H1 (cell line): Measurements from ENCODE around the gene PCDH9. TPM values are rescaled to one million over a fixed set of nuclear protein-coding genes. Genes with fewer than 3 reads are reported as not detected.

Experiments
- CTCF ChIA-PET: fragments of 300-600 bp; sonication (Branson Sonifier 250); formaldehyde crosslinking; loops from one replicate; lab custom pipeline; 2021; ENCODE audit not compliant: partially characterized antibody; lab: Charles Lee
- POLR2A ChIA-PET: fragments of 300-600 bp; sonication (Branson Sonifier 250); formaldehyde crosslinking; loops from one replicate; lab custom pipeline; 2021; ENCODE audit warnings: inconsistent platforms; ENCODE audit not compliant: partially characterized antibody; lab: Charles Lee
- DNase-seq, 2 experiments: peaks; one replicate each; pipeline versions ENCODE4 v3.0.0 to v3.0.0-alpha.2; 2010 to 2022; ENCODE audit warnings: low spot score in 2 of 2, low read depth in 1 of 2, mixed read lengths in 1 of 2
- FAIRE-seq: peaks from 2 replicates; lab custom pipeline; 2011; peaks lifted over from hg19 to GRCh38; lab: Jason Lieb, UNC
- H2AFZ ChIP-seq: 2 replicates; pipeline ENCODE4 v1.8.1; 2012; ENCODE audit warnings: low read length, inconsistent platforms
- H2AK5ac ChIP-seq: 2 replicates; pipeline ENCODE4 v1.6.1; 2013; ENCODE audit warnings: low read depth, low read length
- H2BK120ac ChIP-seq: replicated peaks from 2 replicates; pipeline ENCODE3; 2013; ENCODE audit warnings: low read depth, low read length, inconsistent platforms
- H2BK12ac ChIP-seq: 2 replicates; pipeline ENCODE4 v1.6.1; 2013; ENCODE audit warnings: low read depth, low read length
- H2BK15ac ChIP-seq: 2 replicates; pipeline ENCODE4 v1.6.1; 2013; ENCODE audit warnings: low read length
- H2BK20ac ChIP-seq: 2 replicates; pipeline ENCODE4 v1.6.1; 2013; ENCODE audit warnings: low read length
- H2BK5ac ChIP-seq: 2 replicates; pipeline ENCODE4 v1.6.1; 2013; ENCODE audit warnings: low read depth, low read length
- H3K14ac ChIP-seq: 2 replicates; pipeline ENCODE4 v1.6.1; 2013; ENCODE audit warnings: inconsistent platforms; ENCODE audit not compliant: insufficient read length
- H3K18ac ChIP-seq: 2 replicates; pipeline ENCODE4 v1.6.1; 2013; ENCODE audit warnings: low read length; ENCODE audit errors: extremely low read depth
- H3K23ac ChIP-seq: 2 replicates; pipeline ENCODE4 v1.6.1; 2013; ENCODE audit warnings: inconsistent platforms; ENCODE audit not compliant: insufficient read length
- H3K23me2 ChIP-seq: 2 replicates; pipeline ENCODE4 v1.6.1; 2013; ENCODE audit warnings: low read depth, low read length
- H3K27ac ChIP-seq: 2 replicates; pipeline ENCODE4 v1.6.1; 2011; ENCODE audit warnings: low read depth, low read length, inconsistent platforms
- H3K27me3 ChIP-seq, 4 experiments: replicated peaks in 1 of 4; 1 replicate in 1 of 4; 2 replicates in 3 of 4; pipeline versions ENCODE4 v1.6.1 to v1.8.1; 2011 to 2013; ENCODE audit warnings: low read length in 3 of 4, mild to moderate bottlenecking in 3 of 4, inconsistent platforms in 2 of 4, mixed read lengths in 2 of 4, moderate library complexity in 1 of 4; ENCODE audit not compliant: control insufficient read depth in 3 of 4, insufficient read depth in 3 of 4; ENCODE audit errors: extremely low read depth in 1 of 4
- H3K36me3 ChIP-seq, 4 experiments: 2 replicates each; pipeline versions ENCODE4 v1.6.1 to v1.8.1; 2011 to 2013; ENCODE audit warnings: mild to moderate bottlenecking in 4 of 4, low read length in 3 of 4, moderate library complexity in 2 of 4, control low read depth in 1 of 4, inconsistent platforms in 1 of 4; ENCODE audit not compliant: insufficient read depth in 4 of 4, control insufficient read depth in 2 of 4
- H3K4ac ChIP-seq: replicated peaks from 2 replicates; pipeline ENCODE3; 2013; ENCODE audit warnings: low read length, low read depth, mixed read lengths, inconsistent platforms; ENCODE audit not compliant: insufficient read length
- H3K4me1 ChIP-seq, 4 experiments: replicated peaks in 1 of 4; 1 replicate in 1 of 4; 2 replicates in 3 of 4; pipeline versions ENCODE4 v1.6.1 to v1.8.1; 2011 to 2013; ENCODE audit warnings: low read length in 3 of 4, inconsistent platforms in 2 of 4, mixed read lengths in 1 of 4; ENCODE audit not compliant: insufficient read depth in 4 of 4, control insufficient read depth in 3 of 4
- H3K4me2 ChIP-seq, 2 experiments: 2 replicates each; pipeline versions ENCODE4 v1.6.1 to v1.8.1; 2011 to 2013; ENCODE audit warnings: low read depth in 2 of 2, low read length in 2 of 2, control low read depth in 1 of 2, inconsistent platforms in 1 of 2, mild to moderate bottlenecking in 1 of 2; ENCODE audit not compliant: insufficient read depth in 1 of 2
- H3K4me3 ChIP-seq, 4 experiments: fragments of 200-600, 300-600 bp in 1 of 4; sonication (generic), shearing (Covaris generic), sonication (Bioruptor Twin) in 1 of 4; 2 replicates each; pipeline versions ENCODE4 v1.5.1 to v1.8.1; 2011 to 2016; ENCODE audit warnings: low read length in 4 of 4, low read depth in 3 of 4, control low read depth in 2 of 4, inconsistent platforms in 2 of 4, mild to moderate bottlenecking in 2 of 4, mixed read lengths in 1 of 4, moderate library complexity in 1 of 4; ENCODE audit not compliant: insufficient read depth in 2 of 4; ENCODE audit errors: extremely low read depth in 1 of 4
- H3K56ac ChIP-seq: replicated peaks from 2 replicates; pipeline ENCODE3; 2013; ENCODE audit warnings: low read depth, mild to moderate bottlenecking, mixed read lengths, low read length, inconsistent platforms; ENCODE audit not compliant: insufficient read length
- H3K79me1 ChIP-seq: 2 replicates; pipeline ENCODE4 v1.6.1; 2013; ENCODE audit warnings: low read depth, low read length, control low read depth
- H3K79me2 ChIP-seq, 2 experiments: 2 replicates each; pipeline versions ENCODE4 v1.6.1 to v1.8.1; 2012 to 2013; ENCODE audit warnings: low read length in 2 of 2, mild to moderate bottlenecking in 2 of 2, inconsistent platforms in 1 of 2; ENCODE audit not compliant: insufficient read depth in 2 of 2, control insufficient read depth in 1 of 2
- H3K9ac ChIP-seq, 4 experiments: replicated peaks in 1 of 4; 1 replicate in 1 of 4; 2 replicates in 3 of 4; pipeline versions ENCODE4 v1.6.1 to v1.8.1; 2011 to 2013; ENCODE audit warnings: low read depth in 3 of 4, low read length in 3 of 4, control low read depth in 2 of 4, mild to moderate bottlenecking in 2 of 4, moderate library complexity in 2 of 4, inconsistent platforms in 1 of 4; ENCODE audit errors: extremely low read depth in 1 of 4
- H3K9me3 ChIP-seq, 2 experiments: 2 replicates each; pipeline versions ENCODE4 v1.6.1 to v1.8.1; 2012 to 2013; ENCODE audit warnings: mild to moderate bottlenecking in 2 of 2, moderate library complexity in 2 of 2, control low read depth in 1 of 2, inconsistent platforms in 1 of 2, low read depth in 1 of 2, low read length in 1 of 2, mixed read lengths in 1 of 2; ENCODE audit not compliant: insufficient read depth in 2 of 2
- H4K20me1 ChIP-seq, 2 experiments: replicated peaks in 1 of 2; 2 replicates each; pipeline versions ENCODE3 to v1.8.1; 2011 to 2013; ENCODE audit warnings: inconsistent platforms in 2 of 2, low read length in 2 of 2, mild to moderate bottlenecking in 1 of 2; ENCODE audit not compliant: insufficient read depth in 2 of 2, control insufficient read depth in 1 of 2
- H4K5ac ChIP-seq: 2 replicates; pipeline ENCODE4 v1.6.1; 2013; ENCODE audit warnings: low read length, low read depth, mixed read lengths, inconsistent platforms; ENCODE audit not compliant: insufficient read length
- H4K8ac ChIP-seq: 2 replicates; pipeline ENCODE4 v1.8.0; 2013; ENCODE audit warnings: mild to moderate bottlenecking, moderate library complexity, low read length, inconsistent platforms; ENCODE audit not compliant: insufficient read depth; ENCODE audit errors: extremely low read depth
- H4K91ac ChIP-seq: replicated peaks from 2 replicates; pipeline ENCODE3; 2013; ENCODE audit warnings: low read length, mixed read lengths, inconsistent platforms; ENCODE audit not compliant: insufficient read length
- ASH2L ChIP-seq: fragments of 200-600, 300-600 bp; sonication (generic); IDR thresholded peaks from one replicate; pipeline ENCODE4 v1.7.1; 2017; ENCODE audit warnings: low read length
- CEBPB ChIP-seq: IDR thresholded peaks from 2 replicates; pipeline ENCODE4 v1.6.1; 2012; ENCODE audit warnings: low read depth, low read length
- CTBP2 ChIP-seq: IDR thresholded peaks from 2 replicates; pipeline ENCODE4 v1.7.0; 2011; ENCODE audit warnings: borderline replicate concordance, mild to moderate bottlenecking, moderate library complexity, mixed read lengths, low read length; ENCODE audit not compliant: insufficient read depth, insufficient read length
- EP300 ChIP-seq, 2 experiments: IDR thresholded peaks; 1 replicate in 1 of 2; 2 replicates in 1 of 2; pipeline ENCODE4 v1.6.1; 2011 to 2012; ENCODE audit warnings: low read depth in 2 of 2, low read length in 2 of 2, mild to moderate bottlenecking in 2 of 2, borderline replicate concordance in 1 of 2, inconsistent platforms in 1 of 2, moderate library complexity in 1 of 2
- GABPA ChIP-seq: IDR thresholded peaks from 2 replicates; pipeline ENCODE4 v1.6.1; 2011; ENCODE audit warnings: mild to moderate bottlenecking, low read length, moderate library complexity, borderline replicate concordance; ENCODE audit not compliant: insufficient read depth
- GTF2F1 ChIP-seq: IDR thresholded peaks from 2 replicates; pipeline ENCODE4 v1.6.1; 2012; ENCODE audit warnings: low read depth, low read length, improper control_type of control experiment, borderline replicate concordance
- JUN ChIP-seq: IDR thresholded peaks from 2 replicates; pipeline ENCODE4 v1.6.1; 2011; ENCODE audit warnings: low read depth, mild to moderate bottlenecking, improper control_type of control experiment, low read length
- KDM1A ChIP-seq: fragments of 200-600, 300-600 bp; sonication (generic); IDR thresholded peaks from 2 replicates; pipeline ENCODE4 v1.7.1; 2016; ENCODE audit warnings: mild to moderate bottlenecking, low read length, borderline replicate concordance
- NRF1 ChIP-seq: IDR thresholded peaks from 2 replicates; pipeline ENCODE4 v1.6.1; 2011; ENCODE audit warnings: mild to moderate bottlenecking, low read depth, low read length, improper control_type of control experiment
- RFX5 ChIP-seq: IDR thresholded peaks from 2 replicates; pipeline ENCODE4 v1.6.1; 2011; ENCODE audit warnings: low read depth, low read length, improper control_type of control experiment, borderline replicate concordance
- SIX5 ChIP-seq: IDR thresholded peaks from 2 replicates; pipeline ENCODE4 v1.6.1; 2011; ENCODE audit warnings: mild to moderate bottlenecking, low read depth, low read length
- SP2 ChIP-seq: IDR thresholded peaks from 2 replicates; pipeline ENCODE4 v1.6.1; 2012; ENCODE audit warnings: mild to moderate bottlenecking, low read length, inconsistent platforms
- WGBS, 2 experiments: shearing (Covaris generic) in 1 of 2; methylation state at CpG; one replicate each; pipeline versions ENCODE4 v1.1.6 to v1.1.7; 2013 to 2015; ENCODE audit warnings: low lambda C conversion rate in 2 of 2, mixed read lengths in 2 of 2, inconsistent platforms in 1 of 2, low coverage in 1 of 2, missing lambda C conversion rate in 1 of 2; ENCODE audit not compliant: insufficient replicate concordance in 2 of 2, insufficient coverage in 1 of 2, insufficient read length in 1 of 2; ENCODE audit errors: extremely low coverage in 1 of 2, missing lambda C conversion rate in 1 of 2; 5-methylcytosine and 5-hydroxymethylcytosine counted together
- polyA plus RNA-seq, 7 experiments: library from polyadenylated mRNA; depleted of rRNA in 3 of 7; stranded (reverse) in 5 of 7; unstranded in 2 of 7; fragments of >200 nt in 5 of 7; fragments of 200-250 nt in 2 of 7; gene quantifications; 1 replicate in 5 of 7; 2 replicates in 1 of 7; 4 replicates in 1 of 7; pipeline versions ENCODE4 v1.2.1 to v1.2.3, GENCODE V29; 2011 to 2013; ENCODE audit warnings: missing spikeins in 2 of 7, mixed read lengths in 2 of 7
- total RNA-seq: library from RNA; stranded (reverse); fragmentation: NEBNext Ultra II Directional; extraction: Animal tissue kit (Norgen Biotek cat#: 25700); gene quantifications from 2 replicates; pipeline ENCODE4 v1.2.1, GENCODE V29; 2021
- TF ChIP-seq, protein P1 (sequence below): IDR thresholded peaks from 2 replicates; pipeline ENCODE4 v1.6.1; 2011; ENCODE audit warnings: low read length, improper control_type of control experiment

PCDH9 gene
- total and polyA plus RNA-seq, 2 of the 8 experiments (the other 6 are each of a cell fraction or from before 2014, with no cell fraction given) = 0.12 to 0.60 TPM

DNA sequence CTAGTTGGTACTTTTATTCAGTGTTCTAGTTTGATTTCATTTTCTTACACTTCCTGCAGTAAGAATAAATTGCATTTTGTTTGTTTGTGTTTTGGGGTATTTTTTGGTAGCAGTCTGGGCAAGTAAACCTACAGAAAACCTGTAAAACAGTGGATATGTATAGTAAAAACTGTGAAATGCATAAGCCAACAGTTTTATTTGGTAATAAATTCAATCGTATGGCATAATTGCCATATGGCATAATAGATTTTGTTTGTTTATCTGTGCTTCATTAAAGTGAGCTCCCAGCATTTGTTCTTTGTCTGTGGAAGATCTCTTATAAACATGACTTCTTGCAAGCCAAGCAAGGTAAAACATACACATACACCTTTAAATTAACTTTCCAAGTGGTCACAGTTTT, 111.9 kb downstream of the PCDH9 start:
- no peak overlapping the region for H2BK5ac ChIP-seq
- CTCF ChIA-PET = no interaction called here
- H2AFZ ChIP-seq = no peak overlapping the region; the same call in 1 of the 2 replicates
- no peak overlapping the region for H2BK120ac ChIP-seq
- H4K20me1 ChIP-seq = no peaks in the 10 kb centered on the region
- H2BK12ac ChIP-seq = no peak overlapping the region
- no peak overlapping the region for H3K27ac ChIP-seq
- WGBS, 2 experiments = 92% methylated on average over 1 of the region's 1 CpG; no CpG with 5 or more reads in 1 of the 2 experiments
- no peak overlapping the region for H3K18ac ChIP-seq
- H3K14ac ChIP-seq = no peak overlapping the region
- H4K91ac ChIP-seq = no peak overlapping the region
- no peak for DNase-seq
- H3K36me3 ChIP-seq = no peaks in the 10 kb centered on the region
- H2BK15ac ChIP-seq = no peak overlapping the region
- no peak overlapping the region for H3K4me2 ChIP-seq
- no peaks in the 10 kb centered on the region for H3K23me2 ChIP-seq
- no peak overlapping the region for H3K4ac ChIP-seq
- H3K23ac ChIP-seq = no peak overlapping the region
- H3K4me1 ChIP-seq = no peaks in the 10 kb centered on the region; a peak in 1 of 7 replicates
- no peaks in the 10 kb centered on the region for H3K79me1 ChIP-seq
- no peaks in the 10 kb centered on the region for H3K9me3 ChIP-seq
- no peak overlapping the region for H4K5ac ChIP-seq
- POLR2A ChIA-PET = no interaction called here
- H4K8ac ChIP-seq = no peak overlapping the region
- H3K4me3 ChIP-seq = no peak overlapping the region
- no peaks in the 10 kb centered on the region for H3K27me3 ChIP-seq
- H2BK20ac ChIP-seq = no peak overlapping the region
- no peak overlapping the region for H3K9ac ChIP-seq
- TF ChIP-seq ASH2L = no peak
- TF ChIP-seq EP300 (IDR thresholded peaks at IDR 0.05; ENCODE audit: borderline replicate concordance in 1 of 2, low read depth in 2 of 2, low read length in 2 of 2) = no peak
- TF ChIP-seq, protein P1, sequence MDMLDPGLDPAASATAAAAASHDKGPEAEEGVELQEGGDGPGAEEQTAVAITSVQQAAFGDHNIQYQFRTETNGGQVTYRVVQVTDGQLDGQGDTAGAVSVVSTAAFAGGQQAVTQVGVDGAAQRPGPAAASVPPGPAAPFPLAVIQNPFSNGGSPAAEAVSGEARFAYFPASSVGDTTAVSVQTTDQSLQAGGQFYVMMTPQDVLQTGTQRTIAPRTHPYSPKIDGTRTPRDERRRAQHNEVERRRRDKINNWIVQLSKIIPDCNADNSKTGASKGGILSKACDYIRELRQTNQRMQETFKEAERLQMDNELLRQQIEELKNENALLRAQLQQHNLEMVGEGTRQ = no peak
- no peak for TF ChIP-seq NRF1
- TF ChIP-seq RFX5 = no peak
- no peak for TF ChIP-seq JUN
- TF ChIP-seq KDM1A = no peak
- TF ChIP-seq CEBPB = no peak
- no peak for TF ChIP-seq GTF2F1
- no peak for TF ChIP-seq SIX5
- TF ChIP-seq GABPA = no peak
- TF ChIP-seq CTBP2 = no peak
- TF ChIP-seq SP2 = no peak
- no peak overlapping the region for H2AK5ac ChIP-seq
- FAIRE-seq = no peak
- H3K56ac ChIP-seq = no peak overlapping the region
- H3K79me2 ChIP-seq = no peaks in the 10 kb centered on the region
